ENCODE measurements around the gene MPRIP.

The MPRIP gene

DNA sequence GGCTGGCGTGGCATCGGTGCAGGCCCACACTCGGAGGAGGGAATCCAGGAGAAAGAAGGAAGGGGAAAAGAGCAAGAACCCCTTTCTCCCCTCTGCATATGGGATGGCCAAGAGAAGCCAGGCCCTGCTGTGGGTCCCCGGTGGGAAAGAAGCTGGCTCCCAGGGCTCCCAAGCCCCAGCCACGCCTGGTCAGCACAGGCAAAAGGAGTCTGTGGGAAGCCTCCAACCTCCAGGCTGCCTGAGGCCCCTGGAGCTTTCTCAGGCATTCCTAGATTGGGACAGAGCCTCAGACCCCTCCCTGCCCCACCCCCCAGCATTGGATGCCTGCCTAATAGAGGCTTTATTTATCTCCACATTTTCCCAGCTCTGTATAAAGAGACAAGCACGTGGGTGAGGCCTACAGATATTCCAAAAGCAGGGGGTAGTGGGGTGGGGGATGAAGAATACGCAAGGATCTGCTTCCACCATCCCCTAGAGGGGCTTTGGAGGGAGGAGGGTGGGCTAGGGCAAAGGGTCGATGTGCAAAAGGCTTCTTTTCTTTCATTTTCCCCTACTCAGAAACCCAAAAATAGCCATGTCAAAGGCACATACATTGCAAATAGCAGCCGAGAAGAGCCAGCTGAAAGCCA is 56.4 kb downstream of the MPRIP start:
- peak; percentile 61 for DNase-seq (ENCODE audit: low read depth)
- TF ChIP-seq, protein P1, sequence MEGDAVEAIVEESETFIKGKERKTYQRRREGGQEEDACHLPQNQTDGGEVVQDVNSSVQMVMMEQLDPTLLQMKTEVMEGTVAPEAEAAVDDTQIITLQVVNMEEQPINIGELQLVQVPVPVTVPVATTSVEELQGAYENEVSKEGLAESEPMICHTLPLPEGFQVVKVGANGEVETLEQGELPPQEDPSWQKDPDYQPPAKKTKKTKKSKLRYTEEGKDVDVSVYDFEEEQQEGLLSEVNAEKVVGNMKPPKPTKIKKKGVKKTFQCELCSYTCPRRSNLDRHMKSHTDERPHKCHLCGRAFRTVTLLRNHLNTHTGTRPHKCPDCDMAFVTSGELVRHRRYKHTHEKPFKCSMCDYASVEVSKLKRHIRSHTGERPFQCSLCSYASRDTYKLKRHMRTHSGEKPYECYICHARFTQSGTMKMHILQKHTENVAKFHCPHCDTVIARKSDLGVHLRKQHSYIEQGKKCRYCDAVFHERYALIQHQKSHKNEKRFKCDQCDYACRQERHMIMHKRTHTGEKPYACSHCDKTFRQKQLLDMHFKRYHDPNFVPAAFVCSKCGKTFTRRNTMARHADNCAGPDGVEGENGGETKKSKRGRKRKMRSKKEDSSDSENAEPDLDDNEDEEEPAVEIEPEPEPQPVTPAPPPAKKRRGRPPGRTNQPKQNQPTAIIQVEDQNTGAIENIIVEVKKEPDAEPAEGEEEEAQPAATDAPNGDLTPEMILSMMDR (conservative IDR thresholded peaks at IDR 0.05; ENCODE audit: low read length), result no peak
- H3K4me3 ChIP-seq (ENCODE audit: low read length), result no peak overlapping the region

- H3K4me3 ChIP-seq (ENCODE audit: low read length), result no peak overlapping the region
- DNase-seq (ENCODE audit: low read depth), result no peak
- TF ChIP-seq, protein P1 (conservative IDR thresholded peaks at IDR 0.05; ENCODE audit: low read length), result no peak
Measured at GRCh38 chr17:17102176-17102575, 59.9 kb downstream of the MPRIP start.

GRCh38 chr17:17103160-17103559 is 60.9 kb downstream of the MPRIP start:
- H3K4me3 ChIP-seq (ENCODE audit: low read length), result no peak overlapping the region
- TF ChIP-seq, protein P1 (conservative IDR thresholded peaks at IDR 0.05; ENCODE audit: low read length), result no peak
- no peak for DNase-seq (ENCODE audit: low read depth)

DNA sequence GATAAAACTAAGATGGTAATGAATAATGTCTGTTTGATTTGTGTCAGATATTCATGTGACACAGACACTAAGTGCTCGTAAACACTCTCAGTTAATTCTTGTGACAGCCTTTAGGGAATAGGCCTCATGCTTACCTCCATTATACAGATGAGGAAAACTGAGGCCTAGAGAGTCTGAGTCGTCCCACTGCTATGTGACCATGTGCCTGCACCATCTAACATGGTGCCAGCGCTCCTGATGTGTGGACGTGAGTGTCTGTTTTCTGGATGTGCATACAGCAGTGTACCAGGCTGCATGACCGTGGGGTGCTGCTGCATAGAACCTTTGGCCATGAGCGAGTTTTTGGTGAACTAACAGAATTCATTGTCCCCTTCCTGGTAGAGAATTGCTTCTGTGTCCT is 61.8 kb downstream of the MPRIP start:
- no peak overlapping the region for H3K4me3 ChIP-seq (ENCODE audit: low read length)
- no peak for DNase-seq (ENCODE audit: low read depth)
- TF ChIP-seq, protein P1 (conservative IDR thresholded peaks at IDR 0.05; ENCODE audit: low read length), result no peak

GRCh38 chr17:17104494-17104893 is 62.2 kb downstream of the MPRIP start:
- no peak for DNase-seq (ENCODE audit: low read depth)
- H3K4me3 ChIP-seq (ENCODE audit: low read length), result no peak overlapping the region
- TF ChIP-seq, protein P1 (conservative IDR thresholded peaks at IDR 0.05; ENCODE audit: low read length), result no peak

- no peak for DNase-seq (ENCODE audit: low read depth)
- H3K4me3 ChIP-seq (ENCODE audit: low read length), result no peak overlapping the region
- TF ChIP-seq, protein P1 (conservative IDR thresholded peaks at IDR 0.05; ENCODE audit: low read length), result no peak
Measured at GRCh38 chr17:17105976-17106375, 63.7 kb downstream of the MPRIP start.

DNA sequence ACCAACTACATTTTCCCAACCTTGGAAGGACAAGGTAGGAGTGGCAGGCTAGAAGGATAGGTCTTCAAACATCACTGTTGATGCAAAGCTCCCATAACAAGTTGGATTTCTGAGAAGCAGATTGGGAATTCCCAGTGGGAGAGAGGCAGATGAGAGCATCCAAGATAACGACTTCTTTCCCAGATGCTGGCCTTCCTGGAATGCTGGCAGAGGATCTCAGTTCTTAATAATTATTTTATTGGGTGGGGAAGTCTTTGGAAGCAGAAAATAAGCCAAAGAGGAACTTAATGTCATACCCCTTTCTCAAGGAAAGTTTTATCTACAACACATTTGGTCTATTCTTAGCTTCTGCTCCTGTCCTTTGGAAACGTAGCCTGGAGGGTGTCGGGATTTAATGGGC is 64.5 kb downstream of the MPRIP start:
- H3K4me3 ChIP-seq (ENCODE audit: low read length), result no peak overlapping the region
- TF ChIP-seq, protein P1 (conservative IDR thresholded peaks at IDR 0.05; ENCODE audit: low read length), result no peak
- peak; percentile 45 for DNase-seq (ENCODE audit: low read depth)

All from AG10803 (cell line).